ENCODE measurements around the gene CD247. TPM values are rescaled to one million over a fixed set of nuclear protein-coding genes. Genes with fewer than 3 reads are reported as not detected.
A peak's percentile ranks its signal among the peaks of the same experiment; 100 is the strongest.

Gene CD247
- total RNA-seq, 1 experiment from 2014 or later: 9.3 TPM

GRCh38 chr1:167496797-167497619 lies 21.3 kb downstream of the CD247 start:
- in situ Hi-C loops (cut with HindIII; ENCODE audit: low sequenced_read_pairs): no loop called here
- DNase-seq (ENCODE audit: low spot score): peak; percentile 46

- DNase-seq (ENCODE audit: low spot score): no peak
- in situ Hi-C loops (cut with HindIII; ENCODE audit: low sequenced_read_pairs): no loop called here
Observed at GRCh38 chr1:167493372-167493771, 25.0 kb downstream of the CD247 start.

GRCh38 chr1:167492481-167492910 lies 25.8 kb downstream of the CD247 start:
- no peak for DNase-seq (ENCODE audit: low spot score)
- in situ Hi-C loops (cut with HindIII; ENCODE audit: low sequenced_read_pairs): no loop called here

- DNase-seq (ENCODE audit: low spot score): peak; percentile 56
- in situ Hi-C loops (cut with HindIII; ENCODE audit: low sequenced_read_pairs): no loop called here
Observed at GRCh38 chr1:167491586-167492461, 26.5 kb downstream of the CD247 start.

GRCh38 chr1:167490765-167491164 lies 27.6 kb downstream of the CD247 start:
- in situ Hi-C loops (cut with HindIII; ENCODE audit: low sequenced_read_pairs): no loop called here
- DNase-seq (ENCODE audit: low spot score): no peak

- peak; percentile 50 for DNase-seq (ENCODE audit: low spot score)
Observed at GRCh38 chr1:167489571-167490340, 28.6 kb downstream of the CD247 start.

GRCh38 chr1:167488786-167489185 lies 29.5 kb downstream of the CD247 start:
- in situ Hi-C loops (cut with HindIII; ENCODE audit: low sequenced_read_pairs): no loop called here
- DNase-seq (ENCODE audit: low spot score): peak; percentile 55

More at GRCh38 chr1:167489571-167490340, 28.6 kb downstream of the CD247 start:
- in situ Hi-C loops (cut with HindIII; ENCODE audit: low sequenced_read_pairs): no loop called here

- DNase-seq (ENCODE audit: low spot score): no peak
- in situ Hi-C loops (cut with HindIII; ENCODE audit: low sequenced_read_pairs): no loop called here
Observed at GRCh38 chr1:167487614-167488013, 30.7 kb downstream of the CD247 start.

- in situ Hi-C loops (cut with HindIII; ENCODE audit: low sequenced_read_pairs): no loop called here
Observed at GRCh38 chr1:167486090-167486824, 32.1 kb downstream of the CD247 start.

GRCh38 chr1:167484726-167485502 lies 33.4 kb downstream of the CD247 start:
- DNase-seq (ENCODE audit: low spot score): no peak
- in situ Hi-C loops (cut with HindIII; ENCODE audit: low sequenced_read_pairs): no loop called here

More at GRCh38 chr1:167486090-167486824, 32.1 kb downstream of the CD247 start:
- no peak for DNase-seq (ENCODE audit: low spot score)

GRCh38 chr1:167483790-167484189 lies 34.5 kb downstream of the CD247 start:
- DNase-seq (ENCODE audit: low spot score): no peak
- in situ Hi-C loops (cut with HindIII; ENCODE audit: low sequenced_read_pairs): no loop called here

- DNase-seq (ENCODE audit: low spot score): no peak
- in situ Hi-C loops (cut with HindIII; ENCODE audit: low sequenced_read_pairs): no loop called here
Observed at GRCh38 chr1:167482184-167482583, 36.1 kb downstream of the CD247 start.

- no peak for DNase-seq (ENCODE audit: low spot score)
Observed at GRCh38 chr1:167479331-167479979, 38.9 kb downstream of the CD247 start.

GRCh38 chr1:167477986-167478385 lies 40.3 kb downstream of the CD247 start:
- no peak for DNase-seq (ENCODE audit: low spot score)
- in situ Hi-C loops (cut with HindIII; ENCODE audit: low sequenced_read_pairs): no loop called here

More at GRCh38 chr1:167479331-167479979, 38.9 kb downstream of the CD247 start:
- in situ Hi-C loops (cut with HindIII; ENCODE audit: low sequenced_read_pairs): no loop called here

GRCh38 chr1:167476061-167476460 lies 42.3 kb downstream of the CD247 start:
- in situ Hi-C loops (cut with HindIII; ENCODE audit: low sequenced_read_pairs): no loop called here
- no peak for DNase-seq (ENCODE audit: low spot score)

- DNase-seq (ENCODE audit: low spot score): no peak
- in situ Hi-C loops (cut with HindIII; ENCODE audit: low sequenced_read_pairs): no loop called here
Observed at GRCh38 chr1:167474191-167474641, 44.1 kb downstream of the CD247 start.

- DNase-seq (ENCODE audit: low spot score): no peak
- in situ Hi-C loops (cut with HindIII; ENCODE audit: low sequenced_read_pairs): no loop called here
Observed at GRCh38 chr1:167473761-167474160, 44.6 kb downstream of the CD247 start.
